GM23338 (cell line): ENCODE results near the gene SH3RF3. TPM values are rescaled to one million over a fixed set of nuclear protein-coding genes. Genes with fewer than 3 reads are reported as not detected.

Experiments
- ATAC-seq: fragments of 200-7000 bp; cut with Tn5 transposase; 3 replicates; pipeline ENCODE4 v1.9.1; 2020
- DNase-seq: peaks from one replicate; pipeline ENCODE4 v3.0.0-alpha.2; 2015; ENCODE audit warnings: low spot score
- H2AFZ ChIP-seq: fragments of 200-600 bp; sonication (generic); 2 replicates; pipeline ENCODE4 v1.8.0; 2016; ENCODE audit warnings: antibody characterized with exemption, mild to moderate bottlenecking, moderate library complexity
- H3F3A ChIP-seq: fragments of 200-600 bp; sonication (generic); replicated peaks from 2 replicates; pipeline ENCODE4 v1.8.0; 2017; ENCODE audit warnings: antibody characterized with exemption, mixed run types, low read depth
- H3K27ac ChIP-seq: fragments of 200-600 bp; sonication (generic); 2 replicates; pipeline ENCODE4 v1.6.1; 2016; ENCODE audit warnings: low read depth
- H3K27me3 ChIP-seq: fragments of 200-600 bp; sonication (generic); 2 replicates; pipeline ENCODE4 v1.8.0; 2016; ENCODE audit warnings: mild to moderate bottlenecking, mixed run types, moderate library complexity; ENCODE audit not compliant: insufficient read depth
- H3K36me3 ChIP-seq: fragments of 200-600 bp; sonication (generic); 2 replicates; pipeline ENCODE4 v1.8.0; 2016; ENCODE audit warnings: mild to moderate bottlenecking; ENCODE audit not compliant: insufficient read depth
- H3K4me1 ChIP-seq: fragments of 200-600 bp; sonication (generic); 2 replicates; pipeline ENCODE4 v1.8.0; 2016; ENCODE audit warnings: mild to moderate bottlenecking, moderate library complexity; ENCODE audit not compliant: insufficient read depth
- H3K4me2 ChIP-seq: fragments of 200-600 bp; sonication (generic); 2 replicates; pipeline ENCODE4 v1.7.1; 2017; ENCODE audit warnings: mixed run types
- H3K4me3 ChIP-seq: fragments of 200-600 bp; sonication (generic); 2 replicates; pipeline ENCODE4 v1.6.1; 2016; ENCODE audit warnings: mixed run types
- H3K79me2 ChIP-seq: fragments of 200-600 bp; sonication (generic); replicated peaks from 2 replicates; pipeline ENCODE4 v1.8.0; 2017; ENCODE audit warnings: mild to moderate bottlenecking; ENCODE audit not compliant: insufficient read depth
- H3K9me2 ChIP-seq: fragments of 200-600 bp; sonication (generic); 2 replicates; pipeline ENCODE4 v1.8.0; 2017; ENCODE audit not compliant: insufficient read depth
- H4K20me1 ChIP-seq: fragments of 200-600 bp; sonication (generic); replicated peaks from 2 replicates; pipeline ENCODE4 v1.8.0; 2017; ENCODE audit warnings: mild to moderate bottlenecking; ENCODE audit not compliant: insufficient read depth
- H3K27ac Mint-ChIP-seq: 2 replicates; pipeline ENCODE4 v1.8.0; 2020; ENCODE audit warnings: inconsistent platforms, mild to moderate bottlenecking, moderate library complexity, mixed read lengths
- H3K27me3 Mint-ChIP-seq: 3 replicates; pipeline ENCODE4 v1.8.0; 2022; ENCODE audit warnings: low read depth, mild to moderate bottlenecking, moderate library complexity, mixed read lengths, inconsistent platforms; ENCODE audit not compliant: insufficient read depth, poor library complexity
- H3K36me3 Mint-ChIP-seq: 3 replicates; pipeline ENCODE4 v1.8.0; 2021; ENCODE audit warnings: low read depth, mild to moderate bottlenecking, inconsistent platforms, moderate library complexity, mixed read lengths
- H3K4me1 Mint-ChIP-seq: 3 replicates; pipeline ENCODE4 v1.8.0; 2020; ENCODE audit warnings: mild to moderate bottlenecking, inconsistent platforms, mixed read lengths
- H3K4me3 Mint-ChIP-seq: 3 replicates; pipeline ENCODE4 v1.8.0; 2021; ENCODE audit warnings: moderate library complexity, mild to moderate bottlenecking, inconsistent platforms, mixed read lengths
- H3K9me3 Mint-ChIP-seq: 3 replicates; pipeline ENCODE4 v1.8.0; 2020; ENCODE audit warnings: moderate library complexity, mild to moderate bottlenecking, inconsistent platforms, mixed read lengths
- ETS1 ChIP-seq: IDR thresholded peaks from 2 replicates; pipeline ENCODE4 v1.6.1; 2016; ENCODE audit warnings: antibody characterized with exemption
- EZH2phosphoT487 ChIP-seq: fragments of 200-600 bp; sonication (generic); IDR thresholded peaks from one replicate; pipeline ENCODE4 v1.8.1; 2018; ENCODE audit warnings: antibody characterized with exemption; ENCODE audit not compliant: unreplicated experiment
- REST ChIP-seq: IDR thresholded peaks from one replicate; pipeline ENCODE4 v1.6.1; 2018; ENCODE audit warnings: antibody characterized with exemption; ENCODE audit not compliant: unreplicated experiment
- STAT1 ChIP-seq: IDR thresholded peaks from one replicate; pipeline ENCODE4 v1.6.1; 2016; ENCODE audit warnings: antibody characterized with exemption; ENCODE audit not compliant: unreplicated experiment
- ZNF331 ChIP-seq: fragments of 250-450 bp; sonication (Bioruptor Pico); IDR thresholded peaks from 2 replicates; pipeline ENCODE4 v1.5.0; 2020; ENCODE audit warnings: low read depth, mild to moderate bottlenecking, moderate library complexity
- polyA plus RNA-seq: library from polyadenylated mRNA; unstranded; fragments of >200 nt; fragmentation: Nextera tagmentation; extraction: Ambion mirVana; gene quantifications from 2 replicates; pipeline ENCODE4 v1.2.1, GENCODE V29; 2016
- total RNA-seq: library from RNA; depleted of rRNA; stranded (reverse); fragments of >200 nt; shearing (Covaris generic); gene quantifications from 2 replicates; pipeline ENCODE4 v1.2.3, GENCODE V29; 2014
- TF ChIP-seq, protein P1 (sequence below), 2 experiments: fragments of 200-600 bp in 1 of 2; sonication (generic) in 1 of 2; conservative IDR thresholded peaks; 2 replicates each; pipeline versions ENCODE4 v1.5.1 to v1.6.1; 2016 to 2017; ENCODE audit warnings: antibody characterized with exemption in 2 of 2, low read depth in 2 of 2, mild to moderate bottlenecking in 2 of 2, moderate library complexity in 1 of 2

The SH3RF3 gene
- total and polyA plus RNA-seq, 2 experiments from 2014 or later, result 0.11 to 0.63 TPM

GRCh38 chr2:109341355-109342255 is 212.6 kb downstream of the SH3RF3 start (continued):
- TF ChIP-seq, protein P1, sequence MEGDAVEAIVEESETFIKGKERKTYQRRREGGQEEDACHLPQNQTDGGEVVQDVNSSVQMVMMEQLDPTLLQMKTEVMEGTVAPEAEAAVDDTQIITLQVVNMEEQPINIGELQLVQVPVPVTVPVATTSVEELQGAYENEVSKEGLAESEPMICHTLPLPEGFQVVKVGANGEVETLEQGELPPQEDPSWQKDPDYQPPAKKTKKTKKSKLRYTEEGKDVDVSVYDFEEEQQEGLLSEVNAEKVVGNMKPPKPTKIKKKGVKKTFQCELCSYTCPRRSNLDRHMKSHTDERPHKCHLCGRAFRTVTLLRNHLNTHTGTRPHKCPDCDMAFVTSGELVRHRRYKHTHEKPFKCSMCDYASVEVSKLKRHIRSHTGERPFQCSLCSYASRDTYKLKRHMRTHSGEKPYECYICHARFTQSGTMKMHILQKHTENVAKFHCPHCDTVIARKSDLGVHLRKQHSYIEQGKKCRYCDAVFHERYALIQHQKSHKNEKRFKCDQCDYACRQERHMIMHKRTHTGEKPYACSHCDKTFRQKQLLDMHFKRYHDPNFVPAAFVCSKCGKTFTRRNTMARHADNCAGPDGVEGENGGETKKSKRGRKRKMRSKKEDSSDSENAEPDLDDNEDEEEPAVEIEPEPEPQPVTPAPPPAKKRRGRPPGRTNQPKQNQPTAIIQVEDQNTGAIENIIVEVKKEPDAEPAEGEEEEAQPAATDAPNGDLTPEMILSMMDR (conservative IDR thresholded peaks at IDR 0.05; ENCODE audit: low read depth in 2 of 2), result no peak
- no peak for TF ChIP-seq REST

DNA sequence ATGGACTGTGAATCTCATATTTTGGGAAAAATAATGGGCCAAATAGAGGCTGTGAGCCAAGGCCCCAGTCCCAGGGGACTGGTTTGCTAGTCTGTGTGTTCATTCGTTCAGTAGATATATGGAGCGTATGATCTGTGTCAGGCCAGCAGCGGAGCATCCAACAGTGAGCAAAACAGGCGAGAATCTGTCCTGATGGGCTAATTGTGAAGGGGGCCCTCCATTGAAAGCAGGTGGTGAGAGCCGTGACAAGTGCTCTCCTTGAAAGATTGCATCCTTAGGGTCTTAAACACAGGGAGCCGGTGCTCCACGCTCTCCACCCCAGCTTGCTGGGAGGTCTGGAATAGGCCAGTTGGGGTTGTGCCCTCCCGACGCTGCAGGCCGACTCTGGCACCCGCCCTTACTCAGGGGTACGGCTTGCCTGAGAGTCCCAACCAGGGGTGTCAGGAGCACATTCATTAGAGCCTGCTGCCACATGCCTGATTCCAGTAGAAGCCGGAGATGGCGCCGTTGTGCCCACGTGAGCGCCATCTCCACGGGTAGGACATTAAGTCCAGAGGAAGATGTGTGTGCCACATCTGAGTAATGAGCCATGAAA is 213.3 kb downstream of the SH3RF3 start:
- no peaks in the 10 kb centered on the region for H3F3A ChIP-seq
- H3K27ac ChIP-seq, result no peak overlapping the region
- H3K4me1 ChIP-seq, result no peaks in the 10 kb centered on the region
- no peaks in the 10 kb centered on the region for H3K36me3 ChIP-seq
- Mint-ChIP-seq H3K4me3 (no peak overlapping the region), H3K27ac (no peak overlapping the region), H3K27me3 (peaks cover 11% of the 10 kb centered on the region), H3K4me1 (no peaks in the 10 kb centered on the region), H3K9me3 (peaks cover 13% of the 10 kb centered on the region; the same call in 2 of the 3 replicates), H3K36me3 (peaks cover 2% of the 10 kb centered on the region; the same call in 1 of the 3 replicates)
- H4K20me1 ChIP-seq, result no peaks in the 10 kb centered on the region
- no peak overlapping the region for H2AFZ ChIP-seq
- no peaks in the 10 kb centered on the region for H3K27me3 ChIP-seq
- H3K79me2 ChIP-seq, result no peaks in the 10 kb centered on the region
- ATAC-seq (no peak), DNase-seq (no peak)
- no peak overlapping the region for H3K4me3 ChIP-seq
- no peak overlapping the region for H3K4me2 ChIP-seq
- H3K9me2 ChIP-seq, result no peaks in the 10 kb centered on the region
- TF ChIP-seq ETS1 (no peak), ZNF331 (CRISPR knock-in tag) (no peak), EZH2phosphoT487 (no peak), STAT1 (no peak), REST (no peak)
- TF ChIP-seq, protein P1 (conservative IDR thresholded peaks at IDR 0.05; ENCODE audit: low read depth in 2 of 2), result no peak
